ENCODE measurements around the gene ZNF208.
"Not testable (repeated sequence)": the region's sequence is repeated elsewhere in the genome, so short reads cannot be mapped to it uniquely, and the experiment has no call there.

The ZNF208 gene

DNA sequence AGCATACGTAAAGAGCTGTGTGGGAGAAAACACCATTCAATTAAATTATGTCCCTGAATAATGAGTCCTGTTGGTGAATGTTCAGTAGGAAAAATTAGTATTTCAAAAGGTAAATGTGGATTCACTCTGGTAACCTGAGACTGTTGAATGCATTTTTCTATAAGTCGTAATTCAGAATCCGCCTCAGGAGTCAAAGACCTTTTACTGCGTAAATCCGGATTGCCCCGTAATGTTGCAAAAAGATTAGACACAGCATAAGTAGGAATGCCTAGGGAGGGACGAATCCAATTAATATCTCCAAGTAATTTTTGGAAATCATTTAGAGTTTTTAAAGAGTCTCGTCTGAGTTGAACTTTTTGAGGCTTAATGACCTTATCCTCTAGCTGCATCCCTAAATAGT is 126.0 kb downstream of the ZNF208 start:
- not testable (repeated sequence) for DNase-seq

DNA sequence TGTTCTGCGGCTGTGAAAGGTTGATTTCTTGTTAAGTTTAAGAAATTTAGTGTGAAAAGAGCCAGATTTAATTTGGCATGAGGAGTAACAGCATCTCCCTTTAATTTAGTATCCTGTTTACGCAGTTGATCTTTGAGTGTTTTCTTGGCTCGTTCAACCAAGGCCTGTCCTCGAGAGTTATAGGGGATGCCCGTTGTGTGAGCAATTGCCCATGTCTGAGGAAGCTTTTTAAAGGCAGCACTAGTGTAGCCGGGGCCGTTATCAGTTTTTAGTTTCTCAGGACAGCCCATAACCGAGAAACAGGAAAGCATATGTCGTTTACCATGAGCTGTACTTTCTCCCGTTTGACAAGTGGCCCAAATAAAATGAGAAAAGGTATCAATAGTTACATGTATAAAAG is 127.2 kb downstream of the ZNF208 start:
- no peak for DNase-seq

Data from hypothalamus (tissue), 51 donors.